MCF 10A (cell line): ENCODE data around the gene GPR61. TPM values are rescaled to one million over a fixed set of nuclear protein-coding genes. Genes with fewer than 3 reads are reported as not detected.
A peak's percentile ranks its signal among the peaks of the same experiment; 100 is the strongest.

Source experiments
- Bru-seq: library from RNA; stranded (reverse); fragments of 400-500 nt; gene quantifications from one replicate; lab custom pipeline; 2021; lab: Mats Ljungman, UMichigan
- BruChase-seq, 2 experiments: library from RNA; stranded (reverse); fragments of 400-500 nt; gene quantifications; one replicate each; lab custom pipeline; 2021; lab: Mats Ljungman, UMichigan
- BruUV-seq: library from RNA; stranded (reverse); fragments of 400-500 nt; replicated peaks from 2 replicates; lab custom pipeline; 2021; lab: Mats Ljungman, UMichigan
- CTCF ChIA-PET: fragments of 300-600 bp; sonication (Branson Sonifier 250); formaldehyde crosslinking; extraction: SDS; loops from one replicate; lab custom pipeline; 2021; ENCODE audit warnings: antibody characterized with exemption, inconsistent platforms; lab: Yijun Ruan, JAX
- POLR2A ChIA-PET: fragments of 300-600, 350-650 bp; sonication (Branson Sonifier 250); formaldehyde crosslinking; extraction: SDS; loops from one replicate; lab custom pipeline; 2020; ENCODE audit warnings: antibody characterized with exemption, inconsistent platforms; lab: Yijun Ruan, JAX
- DNase-seq: peaks from one replicate; pipeline ENCODE4 v3.0.0-alpha.2; 2018; ENCODE audit not compliant: unreplicated experiment
- H3K27ac Mint-ChIP-seq: one replicate; pipeline ENCODE4 v1.8.0; 2022; ENCODE audit warnings: mild to moderate bottlenecking, low read depth, mixed read lengths; ENCODE audit not compliant: unreplicated experiment
- H3K27me3 Mint-ChIP-seq: one replicate; pipeline ENCODE4 v1.8.0; 2022; ENCODE audit warnings: mixed read lengths; ENCODE audit not compliant: insufficient read depth, unreplicated experiment
- H3K36me3 Mint-ChIP-seq: one replicate; pipeline ENCODE4 v1.8.0; 2022; ENCODE audit warnings: mild to moderate bottlenecking, moderate library complexity, mixed read lengths; ENCODE audit not compliant: insufficient read depth, unreplicated experiment
- H3K4me1 Mint-ChIP-seq: one replicate; pipeline ENCODE4 v1.8.0; 2022; ENCODE audit warnings: mixed read lengths; ENCODE audit not compliant: insufficient read depth, unreplicated experiment
- H3K4me3 Mint-ChIP-seq: one replicate; pipeline ENCODE4 v1.8.0; 2022; ENCODE audit warnings: mild to moderate bottlenecking, moderate library complexity, mixed read lengths; ENCODE audit not compliant: unreplicated experiment
- H3K9me3 Mint-ChIP-seq: one replicate; pipeline ENCODE4 v1.8.0; 2022; ENCODE audit warnings: mixed read lengths; ENCODE audit not compliant: unreplicated experiment
- intact Hi-C: fragments of 100-400 bp; cut with micrococcal nuclease; formaldehyde crosslinking; loops from 2 replicates; pipeline ENCODE4 v1.14.1; 2022
- long read RNA-seq: library from polyadenylated mRNA; stranded (forward); transcript quantifications from one replicate; pipeline ENCODE4 v2.0.0, GENCODE V29; 2022
- total RNA-seq: library from RNA; stranded (reverse); gene quantifications from 2 replicates; pipeline ENCODE4 v1.2.3, GENCODE V29; 2022
- TF ChIP-seq, protein P1 (sequence below): fragments of 200-600 bp; IDR thresholded peaks from one replicate; pipeline ENCODE4 v1.8.0; 2022; ENCODE audit warnings: antibody characterized with exemption, mild to moderate bottlenecking; ENCODE audit not compliant: unreplicated experiment

Gene GPR61, protein sequence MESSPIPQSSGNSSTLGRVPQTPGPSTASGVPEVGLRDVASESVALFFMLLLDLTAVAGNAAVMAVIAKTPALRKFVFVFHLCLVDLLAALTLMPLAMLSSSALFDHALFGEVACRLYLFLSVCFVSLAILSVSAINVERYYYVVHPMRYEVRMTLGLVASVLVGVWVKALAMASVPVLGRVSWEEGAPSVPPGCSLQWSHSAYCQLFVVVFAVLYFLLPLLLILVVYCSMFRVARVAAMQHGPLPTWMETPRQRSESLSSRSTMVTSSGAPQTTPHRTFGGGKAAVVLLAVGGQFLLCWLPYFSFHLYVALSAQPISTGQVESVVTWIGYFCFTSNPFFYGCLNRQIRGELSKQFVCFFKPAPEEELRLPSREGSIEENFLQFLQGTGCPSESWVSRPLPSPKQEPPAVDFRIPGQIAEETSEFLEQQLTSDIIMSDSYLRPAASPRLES
- total RNA-seq (not detected in 2 replicates), Bru-seq, nascent RNA (percentile 10 among the genes with signal in this experiment), BruChase-seq, experiment 1, labeled RNA remaining after a 6-hour chase (percentile 16 among the genes with signal in this experiment), BruChase-seq, experiment 2, labeled RNA remaining after a 2-hour chase (percentile 16 among the genes with signal in this experiment)
- long read RNA-seq: 0 reads

DNA sequence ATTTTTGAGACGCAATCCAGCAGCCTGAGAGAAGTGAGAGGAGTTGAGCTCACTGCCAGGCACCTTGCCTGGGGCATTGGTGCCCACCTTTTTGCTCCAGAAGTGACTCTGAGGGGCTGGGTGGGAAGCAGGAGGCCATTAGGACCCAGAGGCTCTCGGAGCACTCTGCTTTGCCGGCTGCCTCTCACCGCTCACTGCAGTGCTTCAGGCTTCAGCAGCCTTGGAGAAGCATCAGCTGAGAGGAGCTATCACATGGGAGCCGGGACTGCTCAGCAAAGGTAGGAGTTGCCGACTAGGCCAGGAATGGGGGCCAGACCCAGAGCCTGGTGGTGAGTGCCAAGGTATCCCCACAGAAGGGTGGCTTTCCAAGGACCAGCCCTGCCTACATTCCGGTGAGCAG lies at the start of gene GPR61:
Gene GPR61, plus strand, starts transcription at position 197 of the 400 bp plus-strand sequence. CDS start 3,151 bp downstream, outside the sequence.
- H3K4me1 Mint-ChIP-seq: no peaks in the 10 kb centered on the region
- H3K9me3 Mint-ChIP-seq: no peaks in the 10 kb centered on the region
- CTCF ChIA-PET: interaction anchor here (0.6 to 26.1 kb wide), 9 partner anchors 7 to 327 kb away, joined by 3 to 1071 read pairs (median 4); partner anchors contain the start of genes AMIGO1, ATXN7L2 and CYB561D1
- no peak within 1 kb of the TSS for H3K27ac Mint-ChIP-seq
- TF ChIP-seq, protein P1, sequence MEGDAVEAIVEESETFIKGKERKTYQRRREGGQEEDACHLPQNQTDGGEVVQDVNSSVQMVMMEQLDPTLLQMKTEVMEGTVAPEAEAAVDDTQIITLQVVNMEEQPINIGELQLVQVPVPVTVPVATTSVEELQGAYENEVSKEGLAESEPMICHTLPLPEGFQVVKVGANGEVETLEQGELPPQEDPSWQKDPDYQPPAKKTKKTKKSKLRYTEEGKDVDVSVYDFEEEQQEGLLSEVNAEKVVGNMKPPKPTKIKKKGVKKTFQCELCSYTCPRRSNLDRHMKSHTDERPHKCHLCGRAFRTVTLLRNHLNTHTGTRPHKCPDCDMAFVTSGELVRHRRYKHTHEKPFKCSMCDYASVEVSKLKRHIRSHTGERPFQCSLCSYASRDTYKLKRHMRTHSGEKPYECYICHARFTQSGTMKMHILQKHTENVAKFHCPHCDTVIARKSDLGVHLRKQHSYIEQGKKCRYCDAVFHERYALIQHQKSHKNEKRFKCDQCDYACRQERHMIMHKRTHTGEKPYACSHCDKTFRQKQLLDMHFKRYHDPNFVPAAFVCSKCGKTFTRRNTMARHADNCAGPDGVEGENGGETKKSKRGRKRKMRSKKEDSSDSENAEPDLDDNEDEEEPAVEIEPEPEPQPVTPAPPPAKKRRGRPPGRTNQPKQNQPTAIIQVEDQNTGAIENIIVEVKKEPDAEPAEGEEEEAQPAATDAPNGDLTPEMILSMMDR: no peak
- intact Hi-C loops: loop anchor here (10.0 kb wide), 1 partner anchor 345 kb away; no protein-coding TSS in a partner anchor
- H3K36me3 Mint-ChIP-seq: no peaks in the 10 kb centered on the region
- no peaks in the 10 kb centered on the region for H3K27me3 Mint-ChIP-seq
- H3K4me3 Mint-ChIP-seq: no peak within 1 kb of the TSS
- POLR2A ChIA-PET: no interaction called here
- BruUV-seq: no TSS peak
- DNase-seq: no peak

DNA sequence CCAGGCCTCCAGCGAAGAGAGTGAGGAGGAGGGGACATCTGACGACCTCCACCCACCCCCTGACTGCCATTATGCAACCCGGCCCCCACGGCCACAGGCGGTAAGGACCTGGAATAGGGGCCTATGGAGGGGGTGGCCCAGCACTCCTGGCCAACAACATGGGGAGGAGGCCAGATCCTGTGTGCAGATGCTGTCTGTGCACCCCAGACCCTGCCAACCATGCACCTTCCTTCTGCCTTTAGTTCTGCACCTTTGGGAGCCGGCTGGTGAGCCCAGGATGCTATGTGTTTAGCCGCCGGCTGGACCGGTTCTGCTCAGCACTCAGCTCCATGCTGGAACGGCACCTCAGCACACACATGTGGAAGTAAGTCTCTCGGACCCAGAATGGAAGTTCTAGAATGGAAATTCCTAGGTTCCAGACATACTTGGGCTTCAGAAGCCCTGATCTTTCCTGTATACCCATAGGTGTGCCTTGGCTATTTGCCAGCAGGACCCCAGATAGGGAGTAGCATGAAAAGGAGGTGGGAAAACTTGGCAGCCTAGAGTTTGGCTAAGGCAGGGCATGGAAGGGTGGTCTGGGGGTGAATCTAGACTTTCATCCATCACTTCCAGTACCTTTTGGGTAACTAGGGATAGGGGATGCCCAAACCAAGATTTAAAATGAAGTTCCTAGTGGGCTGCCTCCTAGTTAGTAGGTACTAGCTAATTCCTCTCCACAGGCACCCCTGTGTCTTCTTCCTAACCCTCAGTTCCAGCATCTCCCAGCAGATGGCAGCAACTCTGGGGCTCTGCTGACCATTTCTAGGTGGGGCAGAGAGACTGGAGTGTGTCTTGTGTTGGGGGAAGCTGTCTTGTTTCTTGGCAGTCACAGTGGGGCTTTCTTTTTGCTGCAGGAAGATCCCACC lies 49.4 kb upstream of the GPR61 start:
- ChIA-PET CTCF (interaction anchor here (0.5 to 40.0 kb wide), 26 partner anchors 9 to 1707 kb away, joined by 3 to 1071 read pairs (median 4); partner anchors contain the start of genes AMIGO1 and GPR61), POLR2A (interaction anchor here (1.1 to 5.6 kb wide), 2 partner anchors 41 to 251 kb away, joined by 3 to 38 read pairs; no protein-coding TSS in a partner anchor)
- TF ChIP-seq, protein P1: peak; percentile 60
- intact Hi-C loops: loop anchor here (1.0 to 5.0 kb wide), 2 partner anchors 42 to 63 kb away; partner anchors contain the start of gene PSMA5
- Mint-ChIP-seq H3K4me3 (no peak overlapping the region), H3K4me1 (no peaks in the 10 kb centered on the region), H3K27ac (no peak overlapping the region), H3K36me3 (peaks cover 16% of the 10 kb centered on the region), H3K27me3 (no peaks in the 10 kb centered on the region), H3K9me3 (no peaks in the 10 kb centered on the region)
- BruUV-seq: no TSS peak
- DNase-seq: peak; percentile 62

DNA sequence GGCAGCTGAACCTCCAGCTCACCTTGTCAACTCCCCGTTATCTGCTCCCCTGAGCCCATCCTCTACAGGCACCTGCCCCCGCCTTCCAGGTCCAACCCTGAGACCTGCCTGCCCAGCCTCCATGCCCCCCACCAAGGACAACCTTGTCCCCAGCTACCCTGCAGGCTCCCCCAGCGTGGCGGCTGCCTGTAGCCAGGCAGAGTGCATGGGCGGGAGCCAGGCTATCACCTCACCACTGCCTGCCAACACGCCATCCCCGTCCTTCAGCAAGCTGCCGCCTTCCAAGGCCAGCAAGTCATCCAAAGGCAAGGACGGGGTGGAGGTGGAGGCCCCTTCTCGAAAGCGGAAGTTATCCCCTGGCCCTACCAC lies 48.8 kb upstream of the GPR61 start:
- POLR2A ChIA-PET: interaction anchor here (1.1 to 5.6 kb wide), 2 partner anchors 40 to 251 kb away, joined by 3 to 38 read pairs; no protein-coding TSS in a partner anchor
- no peaks in the 10 kb centered on the region for H3K4me1 Mint-ChIP-seq
- CTCF ChIA-PET: interaction anchor here (0.6 to 40.0 kb wide), 22 partner anchors 8 to 690 kb away, joined by 3 to 1071 read pairs (median 4); partner anchors contain the start of genes AMIGO1 and GPR61
- intact Hi-C loops: loop anchor here (1.0 to 5.0 kb wide), 2 partner anchors 41 to 64 kb away; partner anchors contain the start of gene PSMA5
- no peaks in the 10 kb centered on the region for H3K9me3 Mint-ChIP-seq
- H3K4me3 Mint-ChIP-seq: no peak overlapping the region
- no TSS peak for BruUV-seq
- no peak overlapping the region for H3K27ac Mint-ChIP-seq
- H3K36me3 Mint-ChIP-seq: peaks cover 18% of the 10 kb centered on the region
- DNase-seq: no peak
- no peaks in the 10 kb centered on the region for H3K27me3 Mint-ChIP-seq
- TF ChIP-seq, protein P1: no peak
